NT2/D1 (cell line): ENCODE measurements around the gene GLP1R.

Source experiments
- DNase-seq: peaks from one replicate; pipeline ENCODE4 v3.0.0-alpha.2; 2011; ENCODE audit warnings: low read depth, low spot score
- H3K27me3 ChIP-seq: 2 replicates; pipeline ENCODE4 v1.6.0; 2011; ENCODE audit warnings: mild to moderate bottlenecking; ENCODE audit not compliant: insufficient read length, insufficient read depth
- H3K36me3 ChIP-seq: 2 replicates; pipeline ENCODE4 v1.6.1; 2011; ENCODE audit warnings: mild to moderate bottlenecking, low read length, mixed read lengths; ENCODE audit not compliant: insufficient read depth, insufficient read length
- H3K4me1 ChIP-seq: 2 replicates; pipeline ENCODE4 v1.5.1; 2011; ENCODE audit not compliant: insufficient read depth, insufficient read length
- H3K4me3 ChIP-seq: 2 replicates; pipeline ENCODE4 v1.5.1; 2011; ENCODE audit warnings: low read depth; ENCODE audit not compliant: insufficient read length
- H3K9ac ChIP-seq: 2 replicates; pipeline ENCODE4 v1.6.0; 2011; ENCODE audit warnings: low read depth; ENCODE audit not compliant: insufficient read length
- H3K9me3 ChIP-seq: 2 replicates; pipeline ENCODE4 v1.5.1; 2011; ENCODE audit warnings: mild to moderate bottlenecking, low read length; ENCODE audit not compliant: insufficient read depth
- SUZ12 ChIP-seq: IDR thresholded peaks from 2 replicates; pipeline ENCODE4 v1.6.1; 2011; ENCODE audit not compliant: insufficient read length, insufficient read depth; ENCODE audit errors: extremely low read depth
- YY1 ChIP-seq: IDR thresholded peaks from 2 replicates; pipeline ENCODE4 v1.6.1; 2011; ENCODE audit not compliant: insufficient read length, insufficient read depth
- ZNF274 ChIP-seq: IDR thresholded peaks from 2 replicates; pipeline ENCODE4 v1.6.1; 2011; ENCODE audit warnings: mild to moderate bottlenecking, low read depth, low read length

Gene GLP1R

DNA sequence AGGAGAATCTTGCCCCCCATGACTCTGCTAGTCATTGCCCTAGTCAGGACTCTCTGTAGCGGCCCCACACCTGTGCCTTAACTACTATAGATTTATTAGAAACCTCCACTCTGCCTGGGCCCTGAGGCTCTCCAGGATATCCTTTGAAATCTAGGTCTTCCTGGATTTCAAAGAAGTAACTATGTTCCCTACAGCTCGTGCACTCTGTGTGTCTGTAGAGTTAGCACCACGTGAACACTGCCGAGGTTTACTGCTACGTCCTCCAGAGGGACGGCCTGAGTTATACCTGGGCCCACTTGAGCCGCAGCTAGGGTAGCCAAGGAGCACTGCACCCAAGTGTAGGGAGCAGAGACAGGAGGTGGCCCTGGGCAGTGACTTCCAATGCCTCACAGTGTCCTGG, 19.8 kb downstream of the GLP1R start:
- no peak for TF ChIP-seq SUZ12
- no peak for TF ChIP-seq ZNF274
- TF ChIP-seq YY1 = no peak
- Histone ChIP-seq H3K9ac (no peak overlapping the region), H3K36me3 (no peaks in the 10 kb centered on the region), H3K4me1 (no peaks in the 10 kb centered on the region), H3K9me3 (no peaks in the 10 kb centered on the region), H3K27me3 (no peaks in the 10 kb centered on the region), H3K4me3 (no peak overlapping the region)
- DNase-seq = no peak

DNA sequence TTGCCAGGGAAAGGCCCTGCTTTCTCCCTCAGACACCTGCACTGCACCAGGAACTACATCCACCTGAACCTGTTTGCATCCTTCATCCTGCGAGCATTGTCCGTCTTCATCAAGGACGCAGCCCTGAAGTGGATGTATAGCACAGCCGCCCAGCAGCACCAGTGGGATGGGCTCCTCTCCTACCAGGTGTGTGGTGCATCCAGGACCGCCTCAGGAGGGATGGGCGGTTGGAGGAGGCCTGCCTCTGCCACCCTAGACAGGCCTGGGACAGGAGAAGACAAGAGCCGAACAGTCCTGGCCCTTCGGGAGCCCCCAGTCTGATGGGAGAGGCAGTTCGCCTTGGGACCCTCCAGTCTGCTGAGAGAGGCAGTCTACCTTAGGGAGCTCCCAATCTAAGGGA, 24.2 kb downstream of the GLP1R start:
- no peak for DNase-seq
- TF ChIP-seq YY1 = no peak

DNA sequence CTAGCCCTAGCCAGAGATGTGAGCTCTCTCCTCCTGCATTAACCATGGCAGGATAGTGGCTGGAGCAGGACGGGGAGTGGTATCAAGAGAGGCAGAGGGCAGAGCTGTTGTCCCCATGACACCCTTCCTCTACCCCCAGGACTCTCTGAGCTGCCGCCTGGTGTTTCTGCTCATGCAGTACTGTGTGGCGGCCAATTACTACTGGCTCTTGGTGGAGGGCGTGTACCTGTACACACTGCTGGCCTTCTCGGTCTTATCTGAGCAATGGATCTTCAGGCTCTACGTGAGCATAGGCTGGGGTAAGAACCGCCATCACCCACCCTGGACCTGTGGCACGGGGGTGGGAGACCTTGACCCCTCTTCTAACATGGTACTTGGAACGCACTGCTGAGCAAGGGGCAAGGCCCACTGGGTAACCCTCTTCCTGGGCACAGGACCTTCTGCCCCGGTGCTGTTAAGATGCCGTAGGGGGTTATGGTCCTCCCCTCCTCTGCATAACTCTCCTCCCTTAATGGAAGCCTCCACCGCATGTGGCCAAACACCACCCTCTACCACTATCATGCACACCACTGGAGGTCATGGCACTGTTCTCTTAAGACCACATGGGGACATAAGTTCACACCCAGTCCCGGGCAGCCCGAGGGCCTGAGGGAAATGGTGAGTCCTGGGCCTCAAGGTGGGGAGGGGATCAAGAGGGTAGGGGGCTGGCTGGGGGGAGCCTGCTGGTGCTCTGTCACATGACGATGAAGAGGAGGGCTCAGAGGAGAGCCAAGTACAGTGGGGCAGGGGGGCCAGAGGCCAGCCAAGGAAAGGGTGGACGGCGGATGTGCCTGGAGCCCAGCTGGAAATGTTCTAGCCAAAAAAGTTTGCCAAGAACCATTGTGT, 25.1 kb downstream of the GLP1R start:
- no peak for DNase-seq
- no peak overlapping the region for H3K9ac ChIP-seq
- no peak overlapping the region for H3K4me3 ChIP-seq
- H3K9me3 ChIP-seq = no peaks in the 10 kb centered on the region
- H3K36me3 ChIP-seq = no peaks in the 10 kb centered on the region
- peaks cover 3% of the 10 kb centered on the region for H3K4me1 ChIP-seq
- H3K27me3 ChIP-seq = no peaks in the 10 kb centered on the region
- TF ChIP-seq SUZ12 (no peak), ZNF274 (no peak), YY1 (no peak)

More for the DNA sequence above, 24.2 kb downstream of the GLP1R start:
- Histone ChIP-seq H3K9ac (no peak overlapping the region), H3K27me3 (no peaks in the 10 kb centered on the region), H3K36me3 (no peaks in the 10 kb centered on the region), H3K4me3 (no peak overlapping the region), H3K4me1 (peaks cover 3% of the 10 kb centered on the region), H3K9me3 (no peaks in the 10 kb centered on the region)

DNA sequence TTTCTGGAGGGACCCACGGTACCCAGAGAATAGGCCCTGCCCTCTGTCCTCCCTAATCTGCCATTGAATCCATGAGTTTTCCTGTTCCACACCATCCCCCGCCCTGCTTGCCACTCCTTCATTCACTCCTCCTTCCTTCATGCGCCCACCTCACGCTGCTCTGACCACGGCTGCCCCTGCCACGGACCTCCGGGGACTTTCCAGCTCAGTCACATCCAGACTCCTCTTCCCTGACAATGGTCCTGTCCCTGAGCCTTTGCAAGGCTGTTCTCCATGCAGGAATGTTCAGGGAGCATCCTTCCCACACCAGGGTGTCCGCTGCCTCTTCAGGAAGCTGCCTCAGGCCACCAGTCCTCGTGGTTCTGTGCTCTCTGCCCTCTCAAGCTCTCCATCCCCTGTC, 25.9 kb downstream of the GLP1R start:
- Histone ChIP-seq H3K9ac (no peak overlapping the region), H3K27me3 (no peaks in the 10 kb centered on the region), H3K4me1 (peaks cover 3% of the 10 kb centered on the region), H3K36me3 (no peaks in the 10 kb centered on the region), H3K4me3 (no peak overlapping the region), H3K9me3 (no peaks in the 10 kb centered on the region)
- TF ChIP-seq YY1 = no peak
- no peak for TF ChIP-seq SUZ12
- TF ChIP-seq ZNF274 = no peak
- DNase-seq = no peak

DNA sequence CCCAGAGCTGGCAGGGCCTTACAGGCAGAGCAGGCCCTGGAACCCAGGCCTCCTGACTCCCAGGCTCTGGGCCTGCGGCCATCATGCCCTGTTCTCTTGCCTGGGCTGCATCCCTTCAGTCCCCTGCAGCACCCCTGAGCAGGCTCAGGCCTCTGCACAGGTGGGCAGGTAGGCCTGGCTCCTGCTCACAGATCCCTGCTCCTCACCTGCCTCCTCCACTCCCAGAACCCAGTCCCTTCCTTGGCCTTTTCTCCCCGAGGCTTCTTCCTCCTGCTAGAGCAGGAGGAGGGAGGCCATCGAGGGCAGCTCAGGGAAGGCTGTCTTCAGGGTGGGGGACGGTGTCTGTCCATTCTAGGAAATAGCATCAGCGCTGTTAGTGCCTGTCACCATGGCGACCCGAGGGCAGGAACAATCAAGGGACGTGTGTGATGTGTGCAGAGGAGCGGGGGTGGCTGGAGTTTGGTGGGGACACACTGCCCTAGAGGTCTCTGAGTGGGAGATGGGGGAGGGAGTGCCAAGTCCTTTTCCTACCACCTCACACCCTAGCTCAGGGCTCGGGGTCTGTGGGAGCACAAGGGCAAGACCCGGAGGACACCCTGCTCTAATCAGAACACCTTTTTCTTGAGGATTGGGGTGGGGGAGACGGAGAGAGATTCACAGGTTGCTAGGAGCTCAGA, 26.6 kb downstream of the GLP1R start:
- H3K9me3 ChIP-seq = no peaks in the 10 kb centered on the region
- no peak for DNase-seq
- peaks cover 3% of the 10 kb centered on the region for H3K4me1 ChIP-seq
- H3K36me3 ChIP-seq = no peaks in the 10 kb centered on the region
- TF ChIP-seq SUZ12 (no peak), ZNF274 (no peak)
- no peak overlapping the region for H3K9ac ChIP-seq
- no peak overlapping the region for H3K4me3 ChIP-seq
- no peaks in the 10 kb centered on the region for H3K27me3 ChIP-seq

DNA sequence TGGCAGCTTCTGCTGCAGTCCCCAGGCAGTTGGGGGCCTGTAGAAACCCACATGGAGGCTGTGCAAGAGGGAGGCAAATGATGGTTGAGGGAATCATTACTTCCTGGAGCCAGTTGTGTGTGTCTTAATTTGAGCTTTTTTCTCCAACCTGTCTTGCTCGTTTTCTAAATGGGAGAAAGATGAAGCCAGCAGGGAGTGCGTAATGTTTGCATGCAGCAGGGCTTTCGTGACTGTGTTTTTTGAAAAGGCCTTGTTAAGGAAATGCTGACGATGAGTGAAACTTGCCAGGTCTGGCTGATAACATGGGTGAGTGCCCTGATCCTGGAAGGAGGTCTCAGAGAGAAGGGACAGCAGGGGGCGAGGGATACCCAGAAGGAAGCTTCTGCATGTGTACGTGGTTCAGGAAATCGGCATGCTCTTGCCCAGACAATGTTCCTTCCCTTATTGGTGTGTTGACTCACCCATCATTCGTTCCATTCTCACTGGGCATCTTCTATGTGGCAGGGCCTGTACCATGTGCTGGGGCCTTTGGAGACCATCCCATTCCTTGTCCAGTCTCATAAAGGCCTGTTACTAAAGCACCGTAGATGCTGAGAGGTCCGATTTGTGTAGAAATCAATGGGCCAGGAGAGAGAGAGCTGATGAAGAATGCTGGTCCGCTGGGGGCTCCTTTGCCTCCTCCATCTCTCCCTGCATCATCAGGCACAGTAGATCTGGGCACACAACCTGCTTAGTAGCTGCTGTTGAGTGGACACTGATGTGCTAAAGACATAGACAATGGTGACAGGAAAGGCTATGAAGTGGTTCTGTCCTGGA, 27.4 kb downstream of the GLP1R start:
- no peaks in the 10 kb centered on the region for H3K9me3 ChIP-seq
- no peaks in the 10 kb centered on the region for H3K27me3 ChIP-seq
- no peak for DNase-seq
- no peak for TF ChIP-seq SUZ12
- TF ChIP-seq YY1 = no peak
- no peak for TF ChIP-seq ZNF274
- H3K4me3 ChIP-seq = no peak overlapping the region
- H3K36me3 ChIP-seq = no peaks in the 10 kb centered on the region
- H3K4me1 ChIP-seq = peaks cover 3% of the 10 kb centered on the region
- H3K9ac ChIP-seq = no peak overlapping the region
